Measurements from ENCODE around the gene SDHAF2.
"Not testable (repeated sequence)": the region's sequence is repeated elsewhere in the genome, so short reads cannot be mapped to it uniquely, and the experiment has no call there.

The SDHAF2 gene

DNA sequence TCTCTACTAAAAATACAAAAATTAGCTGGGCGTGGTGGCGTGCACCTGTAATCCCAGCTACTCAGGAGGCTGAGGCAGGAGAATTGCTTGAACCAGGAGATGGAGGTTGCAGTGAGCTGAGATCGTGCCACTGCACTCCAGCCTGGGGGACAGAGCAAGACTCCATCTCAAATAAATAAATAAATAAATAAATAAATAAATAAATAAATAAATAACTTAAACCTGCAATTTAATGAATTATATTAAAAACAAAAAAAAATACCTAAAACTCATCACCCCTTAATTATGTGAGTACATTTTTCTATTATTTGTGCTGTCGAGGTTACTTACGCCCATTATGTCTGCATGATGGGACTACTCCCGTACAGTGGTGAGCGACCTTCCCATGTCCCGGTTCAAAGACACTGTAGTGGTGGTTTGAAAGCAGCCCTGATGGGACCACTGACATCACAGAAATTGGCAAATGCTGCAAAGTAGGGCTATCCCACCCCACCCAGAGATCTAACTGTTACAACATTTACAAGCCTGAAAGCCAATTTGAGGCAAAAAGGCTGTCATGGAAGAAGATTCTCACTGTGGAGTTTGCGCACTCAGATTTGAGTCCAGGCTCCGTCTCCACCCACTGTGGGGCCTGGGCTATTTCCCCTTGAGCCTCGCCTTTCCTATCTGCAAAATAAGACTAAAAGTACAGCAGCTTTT lies 49.6 kb downstream of the SDHAF2 start:
- DNase-seq, result not testable (repeated sequence)

GRCh38 chr11:61480261-61480993 lies 50.5 kb downstream of the SDHAF2 start:
- no peak for DNase-seq

DNA sequence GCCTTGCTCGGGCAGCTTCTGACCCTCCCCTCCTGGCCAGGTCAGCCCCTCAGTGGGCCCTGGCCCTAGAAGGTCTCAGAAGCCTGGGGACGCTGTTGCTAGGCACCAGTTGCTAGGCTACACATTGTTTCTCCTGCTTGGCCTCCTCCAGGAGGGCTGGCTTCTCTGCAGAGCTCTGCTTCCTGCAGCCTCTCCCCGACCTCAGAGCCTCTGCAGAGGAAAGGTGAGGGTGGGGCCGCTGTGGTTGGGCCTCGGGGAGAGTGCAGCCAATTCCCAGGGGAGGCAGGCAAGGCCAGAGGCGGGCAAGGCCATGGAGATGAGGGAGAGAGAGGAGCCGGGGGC lies 51.0 kb downstream of the SDHAF2 start:
- no peak for DNase-seq

DNA sequence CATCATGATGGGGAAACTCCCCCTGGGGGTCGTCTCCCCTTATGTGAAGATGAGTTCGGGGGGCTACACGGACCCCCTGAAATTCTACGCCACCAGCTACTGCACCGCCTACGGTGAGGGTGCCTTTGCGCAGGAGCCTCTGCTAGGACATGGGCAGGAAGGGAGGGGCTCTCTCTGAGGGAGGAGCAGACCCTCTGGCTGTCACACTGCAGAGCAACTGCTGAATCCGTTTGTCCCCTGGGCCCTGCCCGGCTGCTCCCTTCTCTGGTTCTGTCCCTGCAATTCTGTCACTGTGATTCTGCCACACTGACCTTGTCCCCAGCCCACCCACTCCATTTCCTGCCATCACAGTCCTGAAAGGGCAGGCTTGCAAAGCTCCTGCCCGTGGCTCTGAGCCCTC lies 51.9 kb downstream of the SDHAF2 start:
- DNase-seq, result no peak

DNA sequence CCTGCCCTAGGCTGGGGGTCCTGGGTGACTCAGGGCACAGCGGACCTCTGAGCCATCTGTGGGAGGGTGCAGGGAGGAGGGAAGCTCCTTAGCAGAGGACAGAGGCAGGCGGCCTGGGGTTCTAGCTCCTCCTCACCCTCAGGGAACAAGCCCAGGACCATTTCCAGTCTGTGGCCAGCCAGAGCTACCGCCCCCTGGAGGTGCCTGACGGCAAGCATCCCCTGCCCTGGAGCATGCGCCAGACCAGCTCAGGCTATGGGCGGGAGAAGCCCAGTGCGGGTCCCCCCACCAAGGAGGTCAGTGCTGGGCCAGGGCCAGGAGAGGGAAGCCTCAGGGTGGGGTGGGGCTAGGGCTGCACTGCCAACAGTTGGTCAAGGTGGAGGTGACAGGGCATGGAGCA lies 52.6 kb downstream of the SDHAF2 start:
- DNase-seq, result peak; percentile 26 to 37

DNA sequence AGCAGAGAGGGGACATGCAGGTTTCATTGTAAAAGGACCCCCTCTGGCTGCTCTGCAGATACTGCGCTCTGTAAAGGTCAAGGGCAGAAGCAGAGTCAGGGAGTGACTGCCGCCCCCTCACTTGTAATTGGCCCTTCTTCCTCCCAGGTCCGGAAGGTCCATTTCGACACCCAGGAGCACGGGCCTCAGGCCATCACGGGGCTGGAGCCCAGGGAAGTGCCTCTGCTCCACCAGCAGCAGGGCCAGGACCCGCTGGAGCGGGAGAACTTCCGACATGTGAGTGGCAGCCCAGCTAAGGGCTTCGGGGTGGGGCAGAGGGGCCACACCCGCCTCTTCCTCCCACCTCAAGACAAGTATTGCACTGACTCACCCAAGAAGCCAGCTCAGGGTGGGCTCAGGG lies 54.6 kb downstream of the SDHAF2 start:
- no peak for DNase-seq

DNA sequence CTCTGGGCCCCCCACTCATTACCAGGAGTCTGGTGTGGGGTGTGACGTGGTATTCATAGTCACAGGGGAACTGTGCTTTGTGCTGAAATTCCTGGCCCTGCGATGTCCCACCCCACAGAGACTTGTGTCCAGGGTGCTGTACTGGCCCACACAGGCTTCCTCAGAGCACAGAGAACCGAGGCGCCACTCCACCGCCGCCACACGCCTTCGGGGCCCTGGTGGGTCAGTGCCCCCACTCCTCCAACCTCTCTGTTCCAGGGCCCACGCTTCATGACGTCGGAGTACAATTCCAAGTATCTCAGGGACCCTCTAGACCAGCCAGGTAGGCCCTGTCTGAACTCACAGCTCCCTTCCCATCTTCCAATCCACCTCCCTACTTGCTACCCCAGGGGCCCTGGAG lies 55.2 kb downstream of the SDHAF2 start:
- no peak for DNase-seq

- DNase-seq, result no peak
These were observed 56.2 kb downstream of the SDHAF2 start for GRCh38 chr11:61486011-61486620.

DNA sequence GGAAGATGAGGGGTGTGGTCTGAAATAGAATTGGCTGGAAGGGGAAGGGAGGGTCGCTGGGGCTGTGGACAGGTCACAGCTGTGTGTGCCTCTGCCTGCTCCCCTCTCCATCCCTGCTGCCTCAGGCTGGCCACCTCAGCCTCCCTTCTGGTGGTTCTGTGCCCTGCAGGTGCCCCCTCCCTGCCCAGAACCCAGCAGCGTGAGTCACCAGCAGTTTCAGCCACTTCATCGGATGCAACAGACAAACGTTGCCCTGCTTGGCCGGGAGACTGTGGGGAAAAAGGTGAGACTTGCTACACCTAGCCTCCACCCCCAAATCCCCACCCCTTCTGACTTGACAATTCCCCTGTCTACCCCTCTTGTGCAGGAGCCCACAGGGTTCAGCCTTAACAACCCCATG lies 56.9 kb downstream of the SDHAF2 start:
- DNase-seq, result no peak

DNA sequence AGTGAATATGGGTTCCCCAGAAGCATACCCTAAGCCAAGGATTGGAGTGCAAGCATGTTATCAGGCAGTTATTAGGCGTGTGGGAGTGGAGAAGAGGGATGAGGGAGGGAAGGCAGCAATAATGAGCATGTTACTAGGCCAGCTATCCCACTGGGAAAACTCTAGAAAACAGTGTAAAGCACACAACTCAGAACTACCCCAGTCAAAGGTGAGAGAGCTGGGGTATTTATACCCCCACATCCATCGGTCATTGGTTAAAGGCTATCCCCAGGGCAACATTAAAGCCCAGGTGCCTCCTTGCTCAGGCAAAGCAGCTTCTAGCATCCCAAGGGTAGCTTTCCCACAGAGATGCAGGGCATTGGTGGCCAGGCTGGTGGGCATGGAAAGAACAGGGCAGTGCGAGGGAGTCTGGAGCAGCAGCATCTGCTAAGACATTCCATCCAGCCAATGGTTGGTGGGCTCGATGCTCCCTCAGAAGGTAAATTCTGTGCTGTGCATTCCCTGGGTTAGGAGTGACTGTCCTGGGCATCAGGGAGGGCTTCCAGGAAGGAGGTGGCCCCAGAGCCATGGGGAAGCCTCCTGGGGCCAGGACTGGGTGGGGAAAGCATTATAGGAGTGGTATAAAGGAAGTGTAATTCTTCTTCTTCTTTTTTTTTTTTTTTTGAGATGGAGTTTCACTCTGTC lies 57.6 kb downstream of the SDHAF2 start:
- no peak for DNase-seq

DNA sequence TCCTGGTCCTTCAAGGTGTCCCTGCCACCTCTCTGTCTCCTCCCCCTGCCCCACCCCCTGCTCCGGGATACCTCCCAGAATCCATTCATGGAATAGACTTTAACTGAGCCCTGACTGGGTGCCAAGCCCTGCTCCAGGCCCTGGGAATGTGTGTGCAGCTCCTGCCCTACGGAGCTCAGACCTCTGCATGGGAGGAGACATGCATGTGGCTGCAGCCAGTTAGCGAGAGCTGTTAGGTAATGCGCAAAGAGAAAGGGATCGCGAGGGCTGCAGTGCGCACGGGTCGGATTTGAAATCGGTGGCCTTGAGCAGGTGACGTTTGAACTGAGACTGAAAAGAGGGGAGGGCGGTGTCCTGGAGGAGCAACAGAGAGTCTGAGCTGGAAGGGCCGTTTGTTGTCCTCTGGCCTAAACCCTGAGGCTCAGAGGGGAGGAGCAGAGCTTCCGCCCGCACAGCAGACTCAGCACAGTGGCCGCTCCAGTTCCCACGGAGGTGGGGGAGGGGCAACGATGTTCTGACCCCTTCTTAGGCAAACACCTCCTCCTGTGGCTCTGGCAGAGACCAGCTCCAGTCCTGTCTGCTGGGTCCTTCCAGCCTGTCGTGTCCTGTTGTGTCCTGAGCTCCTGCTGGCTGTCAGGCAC lies 58.8 kb downstream of the SDHAF2 start:
- DNase-seq, result no peak

- no peak for DNase-seq
These were observed 60.2 kb downstream of the SDHAF2 start for GRCh38 chr11:61489833-61490721.

DNA sequence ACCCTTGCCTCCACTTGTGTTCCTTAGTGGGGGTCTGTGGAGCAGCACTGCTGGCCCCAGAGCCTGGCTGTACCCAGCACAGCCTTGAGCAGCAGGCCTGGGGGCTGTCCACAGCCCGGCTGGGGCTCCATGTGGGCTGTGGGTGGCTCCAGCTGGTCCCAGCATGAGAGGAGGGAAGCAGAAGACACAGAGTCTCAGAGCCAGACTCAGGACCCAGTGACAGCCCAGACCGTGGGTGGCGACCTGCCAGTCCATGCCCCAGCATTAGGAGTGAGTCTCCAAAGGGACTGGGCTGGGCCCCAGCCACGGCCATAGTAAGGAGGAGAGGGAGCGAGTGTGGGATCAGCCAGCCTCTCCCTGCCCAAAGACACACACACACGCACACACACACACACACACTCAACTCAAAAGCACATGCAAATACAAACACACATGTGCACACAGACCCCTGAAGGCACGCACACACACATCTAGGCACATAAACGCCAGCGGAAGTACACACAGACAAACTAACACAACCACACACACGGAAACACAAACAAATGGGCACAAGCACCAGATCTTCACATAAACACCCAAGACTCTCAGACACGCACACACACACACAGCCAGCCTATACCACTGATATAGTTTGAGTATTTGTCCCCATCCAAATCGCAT lies 61.9 kb downstream of the SDHAF2 start:
- no peak for DNase-seq

- DNase-seq, result no peak
These were observed 64.5 kb downstream of the SDHAF2 start for GRCh38 chr11:61494381-61494961.

- DNase-seq, result no peak
These were observed 66.1 kb downstream of the SDHAF2 start for GRCh38 chr11:61495801-61496601.

All from stimulated activated CD4-positive, alpha-beta T cell treated with anti-CD3 and anti-CD28 coated beads, Interleukin-2, amount 100 ng/mL, for 48 hours (primary cell).